Measurements from ENCODE around the gene REEP1. TPM values are rescaled to one million over a fixed set of nuclear protein-coding genes. Genes with fewer than 3 reads are reported as not detected.

REEP1 gene
- total RNA-seq, 1 experiment from 2014 or later, result not detected

- intact Hi-C loops (cut with micrococcal nuclease), result no loop called here
- Mint-ChIP-seq H3K36me3 (ENCODE audit: insufficient read depth, unreplicated experiment) (peaks cover 48% of the 10 kb centered on the region), H3K4me1 (ENCODE audit: insufficient read depth, unreplicated experiment) (no peaks in the 10 kb centered on the region), H3K27me3 (ENCODE audit: insufficient read depth, unreplicated experiment) (no peaks in the 10 kb centered on the region), H3K9me3 (ENCODE audit: unreplicated experiment) (no peaks in the 10 kb centered on the region), H3K27ac (ENCODE audit: low read depth, unreplicated experiment) (no peak overlapping the region), H3K4me3 (ENCODE audit: unreplicated experiment) (no peak overlapping the region)
- no peak for TF ChIP-seq CTCF (IDR thresholded peaks at IDR 0.05; ENCODE audit: unreplicated experiment)
- ChIA-PET POLR2A (interaction anchor here (0.6 to 1.5 kb wide), 5 partner anchors 18 to 400 kb away, joined by 3 to 5 read pairs (median 3); partner anchors contain the start of gene KDM3A), CTCF (interaction anchor here (1.3 kb wide), 1 partner anchor 7 kb away, joined by 4 read pairs; no protein-coding TSS in a partner anchor)
- DNase-seq (ENCODE audit: unreplicated experiment), result no peak
- BruUV-seq (replicated peaks), result no TSS peak
Measured at GRCh38 chr2:86213699-86214502, 123.5 kb downstream of the REEP1 start.

- no peaks in the 10 kb centered on the region for H3K4me1 Mint-ChIP-seq (ENCODE audit: insufficient read depth, unreplicated experiment)
- no peak for TF ChIP-seq CTCF (IDR thresholded peaks at IDR 0.05; ENCODE audit: unreplicated experiment)
- ChIA-PET CTCF (interaction anchor here (1.3 kb wide), 1 partner anchor 8 kb away, joined by 4 read pairs; no protein-coding TSS in a partner anchor), POLR2A (interaction anchor here (0.6 to 1.0 kb wide), 3 partner anchors 17 to 229 kb away, joined by 3 to 4 read pairs (median 3); no protein-coding TSS in a partner anchor)
- no TSS peak for BruUV-seq (replicated peaks)
- intact Hi-C loops (cut with micrococcal nuclease), result no loop called here
- DNase-seq (ENCODE audit: unreplicated experiment), result no peak
- no peak overlapping the region for H3K27ac Mint-ChIP-seq (ENCODE audit: low read depth, unreplicated experiment)
- H3K9me3 Mint-ChIP-seq (ENCODE audit: unreplicated experiment), result no peaks in the 10 kb centered on the region
- H3K27me3 Mint-ChIP-seq (ENCODE audit: insufficient read depth, unreplicated experiment), result no peaks in the 10 kb centered on the region
- H3K4me3 Mint-ChIP-seq (ENCODE audit: unreplicated experiment), result no peak overlapping the region
- H3K36me3 Mint-ChIP-seq (ENCODE audit: insufficient read depth, unreplicated experiment), result peaks cover 57% of the 10 kb centered on the region
Measured at GRCh38 chr2:86213056-86213455, 124.4 kb downstream of the REEP1 start.

DNA sequence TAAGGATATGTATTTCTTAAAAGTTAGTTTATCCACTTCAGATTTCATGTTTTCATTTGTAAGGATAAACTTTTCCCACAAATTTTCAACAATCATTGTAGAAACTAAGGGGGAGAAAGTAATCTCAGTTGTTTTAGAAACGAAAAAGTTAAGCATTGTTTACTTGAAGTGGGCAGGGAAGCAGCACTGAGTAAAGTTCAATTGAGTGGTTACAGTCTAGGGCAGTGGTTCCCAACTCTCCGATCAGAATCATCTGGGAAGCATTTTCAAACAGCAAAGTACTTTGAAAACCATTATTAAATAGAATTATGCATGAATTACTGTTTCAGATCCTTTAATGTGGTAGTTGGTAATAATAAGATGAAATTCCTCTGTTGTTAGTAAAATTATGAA is 125.6 kb downstream of the REEP1 start:
- H3K4me1 Mint-ChIP-seq (ENCODE audit: insufficient read depth, unreplicated experiment), result no peaks in the 10 kb centered on the region
- intact Hi-C loops (cut with micrococcal nuclease), result no loop called here
- DNase-seq (ENCODE audit: unreplicated experiment), result no peak
- BruUV-seq (replicated peaks), result no TSS peak
- H3K4me3 Mint-ChIP-seq (ENCODE audit: unreplicated experiment), result no peak overlapping the region
- no peak for TF ChIP-seq CTCF (IDR thresholded peaks at IDR 0.05; ENCODE audit: unreplicated experiment)
- H3K27me3 Mint-ChIP-seq (ENCODE audit: insufficient read depth, unreplicated experiment), result no peaks in the 10 kb centered on the region
- ChIA-PET POLR2A (no interaction called here), CTCF (no interaction called here)
- H3K9me3 Mint-ChIP-seq (ENCODE audit: unreplicated experiment), result no peaks in the 10 kb centered on the region
- peaks cover 69% of the 10 kb centered on the region for H3K36me3 Mint-ChIP-seq (ENCODE audit: insufficient read depth, unreplicated experiment)
- H3K27ac Mint-ChIP-seq (ENCODE audit: low read depth, unreplicated experiment), result no peak overlapping the region

- no peak for TF ChIP-seq CTCF (IDR thresholded peaks at IDR 0.05; ENCODE audit: unreplicated experiment)
- no peak overlapping the region for H3K4me3 Mint-ChIP-seq (ENCODE audit: unreplicated experiment)
- no peaks in the 10 kb centered on the region for H3K9me3 Mint-ChIP-seq (ENCODE audit: unreplicated experiment)
- POLR2A ChIA-PET, result no interaction called here
- H3K27ac Mint-ChIP-seq (ENCODE audit: low read depth, unreplicated experiment), result no peak overlapping the region
- H3K36me3 Mint-ChIP-seq (ENCODE audit: insufficient read depth, unreplicated experiment), result peaks cover 74% of the 10 kb centered on the region
- CTCF ChIA-PET, result interaction anchor here (0.6 kb wide), 1 partner anchor 13 kb away, joined by 3 read pairs; no protein-coding TSS in a partner anchor
- intact Hi-C loops (cut with micrococcal nuclease), result no loop called here
- no peaks in the 10 kb centered on the region for H3K4me1 Mint-ChIP-seq (ENCODE audit: insufficient read depth, unreplicated experiment)
- H3K27me3 Mint-ChIP-seq (ENCODE audit: insufficient read depth, unreplicated experiment), result no peaks in the 10 kb centered on the region
- no TSS peak for BruUV-seq (replicated peaks)
- no peak for DNase-seq (ENCODE audit: unreplicated experiment)
Measured at GRCh38 chr2:86211033-86211795, 126.2 kb downstream of the REEP1 start.

All from MCF 10A (cell line).